Psoas muscle (tissue), 8 donors: Measurements from ENCODE around the gene PDE10A. TPM values are rescaled to one million over a fixed set of nuclear protein-coding genes. Genes with fewer than 3 reads are reported as not detected.
"Not testable (repeated sequence)": the region's sequence is repeated elsewhere in the genome, so short reads cannot be mapped to it uniquely, and the experiment has no call there.

Source experiments
- ATAC-seq, 4 donors: fragments of 200-7000 bp; cut with Tn5 transposase; one replicate each; pipeline ENCODE4 v1.9.1; 2020; ENCODE audit warnings: moderate library complexity in 3 of 4, mild to moderate bottlenecking in 2 of 4
- DNase-seq, 2 donors: peaks; one replicate each; pipeline ENCODE4 v3.0.0-alpha.2; 2020
- H3K27ac ChIP-seq: fragments of 200-600 bp; one replicate; pipeline ENCODE4 v1.8.0; 2022
- H3K27me3 ChIP-seq, 3 donors: fragments of 200-600 bp in 1 of 3; one replicate each; pipeline versions ENCODE4 v1.6.1 to v1.8.0; 2013 to 2022; ENCODE audit warnings: low read length in 2 of 3, mild to moderate bottlenecking in 2 of 3, moderate library complexity in 1 of 3; ENCODE audit not compliant: insufficient read depth in 3 of 3
- H3K36me3 ChIP-seq, 2 donors: fragments of 200-600 bp in 1 of 2; one replicate each; pipeline versions ENCODE4 v1.6.1 to v1.8.0; 2013 to 2022; ENCODE audit warnings: low read depth in 1 of 2, mild to moderate bottlenecking in 1 of 2, moderate library complexity in 1 of 2; ENCODE audit not compliant: insufficient read depth in 1 of 2
- H3K4me1 ChIP-seq: fragments of 200-600 bp; one replicate; pipeline ENCODE4 v1.8.0; 2022
- H3K4me3 ChIP-seq: fragments of 200-600 bp; one replicate; pipeline ENCODE4 v1.8.0; 2022; ENCODE audit warnings: mild to moderate bottlenecking
- H3K9me3 ChIP-seq: fragments of 200-600 bp; one replicate; pipeline ENCODE4 v1.8.0; 2022
- CTCF ChIP-seq: fragments of 200-600 bp; IDR thresholded peaks from one replicate; pipeline ENCODE4 v1.8.0; 2022; ENCODE audit warnings: antibody characterized with exemption
- WGBS, 3 donors: extraction: QIAGEN DNeasy Blood & Tissue Kit; methylation state at CpG; one replicate each; pipeline versions ENCODE4 v1.1.6 to v1.1.7; 2013; 5-methylcytosine and 5-hydroxymethylcytosine counted together
- intact Hi-C, 2 donors: fragments of 100-400 bp; cut with DNase I; formaldehyde crosslinking; loops; one replicate each; pipeline versions ENCODE4 v1.11.0 to v1.14.2; 2022
- polyA plus RNA-seq, 3 donors: library from polyadenylated mRNA; stranded (reverse); fragments of 200-250 nt; gene quantifications; one replicate each; pipeline ENCODE4 v1.2.3, GENCODE V29; 2013
- total RNA-seq, 4 donors: library from RNA; stranded (reverse); fragmentation: NEBNext Ultra II Directional in 2 of 4; extraction: Animal tissue kit (Norgen Biotek cat#: 25700) in 2 of 4; gene quantifications; one replicate each; pipeline versions ENCODE4 v1.2.1 to v1.2.4, GENCODE V29; 2021 to 2023
- donor health status: healthy with polysubstance abuse.
- donor health status: DM: no; HTN: no; CAD: no; lungs with moderate emphysema.
- donor health status: Bipolar disorder and iron deficiency.
- donor health status: healthy.
- donor health status: DM: yes; HTN: yes; CAD: no.
- donor health status: DM: no; HTN: no; CAD: no.
- donor health status: DM: no; HTN: no; CAD: no.
- donor health status: DM: yes; HTN: yes; CAD: no.

Gene PDE10A
- total and polyA plus RNA-seq, 7 donors, result 0.74 to 3.6 (median 1.1) TPM

- ATAC-seq (no peak), DNase-seq (no peak)
- Histone ChIP-seq H3K27me3 (no peaks in the 10 kb centered on the region), H3K4me3 (no peak overlapping the region), H3K27ac (no peak overlapping the region), H3K36me3 (no peaks in the 10 kb centered on the region), H3K4me1 (no peaks in the 10 kb centered on the region), H3K9me3 (no peaks in the 10 kb centered on the region)
- intact Hi-C loops, result no loop called here
- 60 to 72% (median 64%) methylated on average over 6 of the region's 6 CpGs for WGBS, 3 donors
- TF ChIP-seq CTCF, result no peak
Measured at GRCh38 chr6:165626711-165627110, 36.3 kb downstream of the PDE10A start.

DNA sequence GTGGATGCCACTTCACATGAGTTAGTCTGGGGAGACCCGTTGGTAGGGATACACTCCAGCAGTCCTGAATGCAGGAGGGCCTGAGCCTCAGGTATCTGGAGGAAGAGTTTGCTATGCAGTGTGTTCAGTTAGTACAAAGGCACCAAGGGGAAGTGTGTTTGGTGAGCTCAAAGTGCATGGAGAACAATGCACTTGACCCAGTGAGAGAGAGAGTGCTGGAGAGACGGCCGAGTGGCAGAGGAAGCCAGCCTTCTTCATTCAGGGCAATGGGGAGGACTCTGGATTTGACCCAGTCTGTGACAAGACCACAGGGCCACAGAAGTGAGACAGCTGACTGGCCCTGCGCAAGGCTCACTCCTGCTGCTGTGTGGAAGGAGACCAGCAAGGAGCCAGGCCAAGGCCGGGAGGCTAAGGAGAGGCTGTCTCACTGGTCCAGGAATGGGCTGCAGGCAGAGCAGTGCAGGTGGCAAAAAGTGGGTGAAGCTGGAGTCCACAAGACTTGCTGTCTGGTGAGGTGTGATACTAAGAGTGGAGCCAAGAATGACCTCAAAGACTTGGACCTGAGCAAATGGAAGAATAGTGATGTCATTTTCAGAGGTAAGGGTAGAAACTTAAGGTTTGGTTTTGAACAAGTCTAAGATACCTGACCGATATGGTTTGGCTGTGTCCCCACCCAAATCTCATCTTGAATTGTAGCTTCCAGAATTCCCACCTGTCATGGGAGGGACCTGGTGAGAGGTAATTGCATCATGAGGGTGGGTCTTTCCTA lies 38.0 kb downstream of the PDE10A start:
- no peak overlapping the region for H3K4me3 ChIP-seq
- H3K27me3 ChIP-seq, result no peaks in the 10 kb centered on the region
- H3K9me3 ChIP-seq, result no peaks in the 10 kb centered on the region
- H3K27ac ChIP-seq, result no peak overlapping the region
- TF ChIP-seq CTCF, result no peak
- ATAC-seq (no peak), DNase-seq (no peak)
- WGBS, 3 donors, result 93 to 98% (median 97%) methylated on average over 6 of the region's 6 CpGs
- H3K36me3 ChIP-seq, result no peaks in the 10 kb centered on the region
- no peaks in the 10 kb centered on the region for H3K4me1 ChIP-seq
- intact Hi-C loops, result no loop called here

DNA sequence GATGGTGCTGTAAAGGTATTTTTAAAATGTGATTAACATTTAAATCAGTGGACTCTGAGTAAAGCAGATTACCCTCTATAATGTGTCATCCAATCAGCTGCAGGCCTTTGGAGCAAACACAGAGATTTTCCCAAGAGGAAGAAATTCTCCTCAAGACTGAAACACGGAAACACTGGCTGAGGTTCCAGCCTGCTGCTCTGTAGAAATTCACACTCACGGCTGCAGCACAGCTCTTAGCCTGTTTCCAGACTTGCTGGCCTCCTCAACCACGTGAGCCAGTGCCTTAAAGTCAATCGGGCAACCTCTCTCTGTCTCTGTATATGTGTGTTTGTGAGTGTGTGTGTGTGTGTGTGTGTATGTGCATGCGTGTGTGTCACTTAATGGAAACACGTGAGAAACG lies 41.1 kb downstream of the PDE10A start:
- WGBS, 3 donors, result 77 to 82% (median 80%) methylated on average over 7 of the region's 7 CpGs
- Histone ChIP-seq H3K27me3 (no peaks in the 10 kb centered on the region), H3K9me3 (no peaks in the 10 kb centered on the region), H3K36me3 (no peaks in the 10 kb centered on the region), H3K27ac (no peak overlapping the region), H3K4me1 (no peaks in the 10 kb centered on the region), H3K4me3 (no peak overlapping the region)
- no peak for TF ChIP-seq CTCF
- no peak for ATAC-seq
- intact Hi-C loops, result no loop called here
- no peak for DNase-seq

GRCh38 chr6:165618891-165619290 lies 44.1 kb downstream of the PDE10A start:
- H3K4me3 ChIP-seq, intact Hi-C loops, H3K27ac ChIP-seq, H3K36me3 ChIP-seq, H3K9me3 ChIP-seq, DNase-seq, H3K4me1 ChIP-seq, H3K27me3 ChIP-seq, ATAC-seq: not testable (repeated sequence)
- 98 to 99% (median 99%) methylated on average over 4 of the region's 4 CpGs for WGBS, 3 donors

GRCh38 chr6:165618241-165618640 lies 44.8 kb downstream of the PDE10A start:
- no peaks in the 10 kb centered on the region for H3K9me3 ChIP-seq
- no peak for TF ChIP-seq CTCF
- DNase-seq (no peak), ATAC-seq (no peak)
- H3K4me1 ChIP-seq, result no peaks in the 10 kb centered on the region
- no peaks in the 10 kb centered on the region for H3K36me3 ChIP-seq
- no peak overlapping the region for H3K4me3 ChIP-seq
- WGBS, 3 donors, result 75 to 91% (median 78%) methylated on average over 4 of the region's 4 CpGs
- H3K27me3 ChIP-seq, result no peaks in the 10 kb centered on the region
- intact Hi-C loops, result no loop called here
- no peak overlapping the region for H3K27ac ChIP-seq
